ENCODE measurements around the gene A1BG. TPM values are rescaled to one million over a fixed set of nuclear protein-coding genes. Genes with fewer than 3 reads are reported as not detected.
A peak's percentile ranks its signal among the peaks of the same experiment; 100 is the strongest.

Gene A1BG
- total and polyA plus RNA-seq, 2 of the 13 experiments (the other 11 are each of a cell fraction or from before 2014, with no cell fraction given) = 14.7 to 41.4 TPM

GRCh38 chr19:58305065-58305931 lies 48.0 kb downstream of the A1BG start, which contains the start of gene ERVK3-1 (continued):
- TF ChIP-seq ZGPAT (CRISPR knock-in tag; IDR thresholded peaks at IDR 0.05) (peak; percentile 82), ZBTB3 (CRISPR knock-in tag; IDR thresholded peaks at IDR 0.05; ENCODE audit: borderline replicate concordance, low read depth) (no peak), POGK (CRISPR knock-in tag; conservative IDR thresholded peaks at IDR 0.05) (peak; percentile 90), KAT8 (CRISPR knock-in tag; IDR thresholded peaks at IDR 0.05) (peak; percentile 98), ZNF766 (CRISPR knock-in tag; IDR thresholded peaks at IDR 0.05; ENCODE audit: borderline replicate concordance) (no peak), CREB1 (IDR thresholded peaks at IDR 0.05) (peak; percentile 77), CREB1 (CRISPR knock-in tag; IDR thresholded peaks at IDR 0.05) (peak; percentile 93), LCORL (IDR thresholded peaks at IDR 0.05) (no peak), LCORL (CRISPR knock-in tag; IDR thresholded peaks at IDR 0.05) (peak; percentile 34; the same call in 1 of the 2 replicates), ZNF639 (CRISPR knock-in tag; conservative IDR thresholded peaks at IDR 0.05) (no peak; the same call in 1 of the 2 replicates), ZNF597 (CRISPR knock-in tag; IDR thresholded peaks at IDR 0.05) (no peak), BATF2 (CRISPR knock-in tag; IDR thresholded peaks at IDR 0.05) (no peak), GABPB1 (CRISPR knock-in tag; IDR thresholded peaks at IDR 0.05) (peak; percentile 99), NCOA1 (CRISPR knock-in tag; IDR thresholded peaks at IDR 0.05) (no peak), E2F2 (CRISPR knock-in tag; IDR thresholded peaks at IDR 0.05; ENCODE audit: borderline replicate concordance) (0 out of 2 replicates have a peak, but pooled peaks have one; percentile 10), RFXANK (CRISPR knock-in tag; IDR thresholded peaks at IDR 0.05) (no peak), ZNF383 (CRISPR knock-in tag; IDR thresholded peaks at IDR 0.05; ENCODE audit: borderline replicate concordance) (no peak), DDIT3 (CRISPR knock-in tag; IDR thresholded peaks at IDR 0.05) (no peak), HMGA1 (CRISPR knock-in tag; conservative IDR thresholded peaks at IDR 0.05) (no peak), PRMT3 (CRISPR knock-in tag; IDR thresholded peaks at IDR 0.05; ENCODE audit: borderline replicate concordance, low read depth) (no peak), HOXA7 (CRISPR knock-in tag; IDR thresholded peaks at IDR 0.05) (no peak), NKX3-1 (CRISPR knock-in tag; IDR thresholded peaks at IDR 0.05) (no peak)
